Left lobe of liver (tissue), 2 donors: ENCODE data around the gene RNASEH2C. TPM values are rescaled to one million over a fixed set of nuclear protein-coding genes. Genes with fewer than 3 reads are reported as not detected.
"Not testable (repeated sequence)": the region's sequence is repeated elsewhere in the genome, so short reads cannot be mapped to it uniquely, and the experiment has no call there.

Experiments used
- ATAC-seq: fragments of 200-7000 bp; cut with Tn5 transposase; one replicate; pipeline ENCODE4 v1.9.1; 2020; ENCODE audit warnings: mild to moderate bottlenecking, moderate library complexity
- DNase-seq: peaks from one replicate; pipeline ENCODE4 v3.0.0-alpha.2; 2020; ENCODE audit warnings: low spot score
- total RNA-seq: library from RNA; stranded (reverse); gene quantifications from one replicate; pipeline ENCODE4 v1.2.1, GENCODE V29; 2021
- donor health status: DM: no; HTN: no; CAD: no; lungs with moderate emphysema.
- donor health status: DM: no; HTN: yes; CAD: no.

The RNASEH2C gene
- total RNA-seq, 1 donor from 2014 or later: 24.2 TPM

DNA sequence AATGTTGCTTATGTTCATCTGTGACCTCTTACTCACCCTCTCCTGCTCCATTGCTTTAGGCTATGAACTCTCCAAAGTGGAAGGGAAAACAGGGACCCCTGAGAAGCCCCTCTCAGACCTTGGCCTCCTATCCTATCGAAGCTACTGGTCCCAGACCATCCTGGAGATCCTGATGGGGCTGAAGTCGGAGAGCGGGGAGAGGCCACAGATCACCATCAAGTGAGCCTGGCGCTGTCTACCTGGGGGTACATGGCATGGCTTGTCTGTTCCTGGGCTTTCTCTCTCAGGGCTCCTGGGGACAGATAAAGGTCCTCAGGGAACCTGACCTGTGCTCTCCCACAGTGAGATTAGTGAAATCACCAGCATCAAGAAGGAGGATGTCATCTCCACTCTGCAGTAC lies 2.1 kb downstream of the RNASEH2C start:
- no peak for DNase-seq
- ATAC-seq: no peak

GRCh38 chr11:65717906-65718305 lies 2.7 kb downstream of the RNASEH2C start:
- DNase-seq (no peak), ATAC-seq (no peak)

- ATAC-seq (no peak), DNase-seq (no peak)
Measured at GRCh38 chr11:65716774-65717405, 3.7 kb downstream of the RNASEH2C start.

DNA sequence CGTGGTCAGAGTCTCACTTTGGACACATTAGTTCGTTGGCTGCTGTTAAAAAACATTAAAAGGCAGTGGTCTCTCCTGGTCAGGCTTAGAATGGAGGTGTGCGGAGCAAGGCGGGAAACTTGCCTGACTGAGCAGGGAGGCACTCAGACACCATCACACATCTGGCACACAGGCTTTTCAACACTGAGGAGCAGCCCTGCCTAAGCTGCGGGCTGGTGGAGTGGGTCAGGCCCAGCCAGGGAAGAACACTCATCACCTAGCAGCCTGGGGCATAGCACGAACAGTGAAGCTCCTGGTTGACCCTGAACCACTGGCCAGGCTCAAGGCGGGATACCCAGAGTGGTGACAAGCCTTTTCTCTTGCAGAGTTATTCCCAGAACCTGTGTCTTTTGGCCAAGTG lies 4.3 kb downstream of the RNASEH2C start:
- DNase-seq: no peak
- ATAC-seq: no peak

GRCh38 chr11:65714433-65714832 lies 6.2 kb downstream of the RNASEH2C start:
- DNase-seq: peak; percentile 35
- ATAC-seq: no peak

DNA sequence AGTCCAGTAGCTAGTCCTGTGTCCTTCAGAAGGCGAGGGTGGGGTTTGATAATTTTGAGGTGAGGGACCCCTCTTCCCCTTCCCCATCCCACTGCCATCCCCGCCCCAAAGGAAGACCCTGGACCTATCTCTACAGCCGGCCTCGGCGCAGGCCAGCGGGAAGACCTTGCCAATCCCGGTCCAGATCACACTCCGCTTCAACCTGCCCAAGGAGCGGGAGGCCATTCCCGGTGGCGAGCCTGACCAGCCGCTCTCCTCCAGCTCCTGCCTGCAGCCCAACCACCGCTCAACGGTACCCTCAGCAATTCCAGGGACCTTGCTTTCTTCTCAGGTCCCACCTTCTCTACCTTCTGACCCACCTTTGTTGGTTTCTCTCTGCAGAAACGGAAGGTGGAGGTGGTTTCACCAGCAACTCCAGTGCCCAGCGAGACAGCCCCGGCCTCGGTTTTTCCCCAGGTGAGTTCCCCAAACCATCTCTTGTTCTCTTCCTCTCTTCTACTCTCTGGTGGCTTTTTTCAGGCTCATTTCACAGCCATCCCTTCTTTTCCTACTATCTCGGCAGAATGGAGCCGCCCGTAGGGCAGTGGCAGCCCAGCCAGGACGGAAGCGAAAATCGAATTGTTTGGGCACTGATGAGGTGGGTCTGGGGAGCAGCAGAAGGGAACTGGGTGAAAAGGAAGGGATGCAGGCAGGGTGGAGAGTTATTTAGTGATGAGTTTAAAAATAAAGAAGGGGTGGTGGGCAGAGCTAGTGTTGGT lies 7.2 kb downstream of the RNASEH2C start:
- no peak for ATAC-seq
- peak; percentile 49 for DNase-seq

GRCh38 chr11:65712633-65713076 lies 7.9 kb downstream of the RNASEH2C start:
- no peak for ATAC-seq
- no peak for DNase-seq

- DNase-seq (peak; percentile 99), ATAC-seq (peak; percentile 87)
Measured at GRCh38 chr11:65711785-65712632, 8.6 kb downstream of the RNASEH2C start, which contains the start of gene KAT5. Gene KAT5 (plus strand): TSS chr11:65712252. CDS start chr11:65712268, 16 bp downstream.

DNA sequence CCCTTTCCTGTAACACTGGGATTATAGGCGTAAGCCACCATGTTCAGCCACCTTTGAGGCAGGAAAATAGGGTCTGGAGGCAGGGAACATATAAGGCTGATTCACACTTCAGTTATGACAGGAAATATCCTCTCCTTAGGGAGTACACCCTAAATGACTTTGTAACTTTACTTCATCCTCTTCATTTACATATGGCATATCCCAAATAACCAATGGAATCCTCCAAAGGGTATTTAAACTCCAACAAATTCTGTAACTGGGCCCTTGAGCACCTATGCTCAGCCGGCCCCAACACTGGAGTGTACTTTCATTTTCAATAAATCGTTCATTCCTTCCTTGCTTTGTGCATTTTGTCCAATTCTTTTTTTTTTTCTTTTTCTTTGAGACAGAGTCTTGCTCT lies 10.2 kb downstream of the RNASEH2C start:
- ATAC-seq: no peak

GRCh38 chr11:65709661-65710060 lies 10.9 kb downstream of the RNASEH2C start:
- ATAC-seq (no peak), DNase-seq (no peak)

More for the DNA sequence above, 10.2 kb downstream of the RNASEH2C start:
- no peak for DNase-seq

DNA sequence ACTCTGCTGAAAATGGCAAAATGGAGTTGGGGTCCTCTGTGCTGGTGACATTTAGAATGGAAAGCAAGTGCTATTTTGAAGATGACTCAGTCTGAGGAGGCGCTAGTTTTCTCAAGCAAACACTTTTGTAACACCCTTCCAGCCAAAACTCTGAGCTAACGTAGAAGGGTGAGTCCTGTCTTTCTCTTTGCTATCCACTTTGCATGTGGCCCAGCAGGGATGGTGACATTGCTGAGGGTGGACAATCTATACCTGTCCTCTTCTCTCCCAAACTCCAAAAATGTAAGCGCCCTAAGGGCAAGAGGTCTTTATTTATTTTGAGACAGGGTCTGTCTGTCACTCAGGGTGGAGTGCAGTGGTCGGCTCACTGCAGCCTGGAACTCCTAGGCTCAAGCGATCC lies 12.1 kb downstream of the RNASEH2C start:
- no peak for ATAC-seq
- DNase-seq: no peak

- not testable (repeated sequence) for DNase-seq, ATAC-seq
Measured at GRCh38 chr11:65707002-65707401, 13.6 kb downstream of the RNASEH2C start.

- DNase-seq: peak; percentile 66
- not testable (repeated sequence) for ATAC-seq
Measured at GRCh38 chr11:65706303-65706763, 14.3 kb downstream of the RNASEH2C start.

GRCh38 chr11:65703846-65704245 lies 16.8 kb downstream of the RNASEH2C start:
- no peak for DNase-seq
- no peak for ATAC-seq

- ATAC-seq: no peak
- no peak for DNase-seq
Measured at GRCh38 chr11:65701686-65702085, 18.9 kb downstream of the RNASEH2C start.

GRCh38 chr11:65700399-65700798 lies 20.2 kb downstream of the RNASEH2C start:
- peak; percentile 54 for ATAC-seq
- DNase-seq: no peak

- ATAC-seq (no peak), DNase-seq (no peak)
Measured at GRCh38 chr11:65699306-65699705, 21.3 kb downstream of the RNASEH2C start.

DNA sequence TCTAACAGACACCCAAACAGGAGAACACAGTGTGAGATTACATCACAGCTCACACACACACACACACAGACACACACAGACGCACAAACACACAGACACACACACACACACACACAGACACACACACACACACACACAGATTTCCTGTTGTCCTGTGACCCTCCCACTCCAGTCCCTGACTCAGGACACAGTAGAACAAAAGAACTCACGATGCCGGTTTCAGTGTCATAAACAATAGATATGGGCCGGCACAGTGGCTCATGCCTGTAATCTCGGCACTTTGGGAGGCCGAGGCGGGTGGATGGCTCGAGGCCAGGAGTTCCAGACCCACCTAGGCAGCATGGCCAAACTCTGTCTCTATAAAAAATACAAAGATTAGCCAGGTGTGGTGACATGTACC lies 22.4 kb downstream of the RNASEH2C start:
- ATAC-seq (peak; percentile 61), DNase-seq (no peak)

DNA sequence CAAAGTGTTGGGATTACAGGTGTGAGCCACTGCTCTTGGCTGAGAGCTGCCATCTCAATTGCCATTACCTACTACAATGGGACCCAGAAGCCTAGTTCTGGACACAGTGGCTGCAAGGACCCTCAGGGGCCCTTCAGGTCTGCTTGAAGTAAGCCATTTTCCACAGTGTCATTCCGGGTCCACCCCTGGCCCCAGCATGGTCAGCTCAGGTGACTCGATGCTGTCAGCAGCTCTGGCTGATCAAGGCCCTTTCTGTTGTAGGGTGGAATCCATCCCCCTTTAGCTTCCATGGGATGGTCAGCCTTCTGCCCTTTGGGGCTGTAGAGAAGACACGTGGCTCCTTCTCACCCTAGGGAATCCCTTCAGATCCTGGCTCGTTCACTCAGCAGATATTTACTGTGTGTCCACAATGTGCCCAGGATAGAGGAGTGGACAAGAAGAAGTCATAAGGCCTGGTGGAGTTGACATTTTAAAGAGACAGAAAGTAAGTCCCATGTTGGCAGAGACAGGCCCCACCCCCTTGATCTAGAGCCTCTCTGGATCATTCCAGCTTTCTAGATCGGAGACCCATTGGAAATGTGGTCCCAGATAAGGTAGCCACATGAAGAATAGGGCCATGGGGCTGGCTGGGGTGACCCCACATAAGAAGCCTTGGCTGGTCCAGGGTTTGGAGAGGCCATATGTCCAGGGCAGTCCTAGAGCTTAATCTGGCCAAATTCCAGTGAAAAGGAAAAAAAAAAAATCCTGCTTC lies 23.6 kb downstream of the RNASEH2C start:
- no peak for ATAC-seq
- DNase-seq: no peak

DNA sequence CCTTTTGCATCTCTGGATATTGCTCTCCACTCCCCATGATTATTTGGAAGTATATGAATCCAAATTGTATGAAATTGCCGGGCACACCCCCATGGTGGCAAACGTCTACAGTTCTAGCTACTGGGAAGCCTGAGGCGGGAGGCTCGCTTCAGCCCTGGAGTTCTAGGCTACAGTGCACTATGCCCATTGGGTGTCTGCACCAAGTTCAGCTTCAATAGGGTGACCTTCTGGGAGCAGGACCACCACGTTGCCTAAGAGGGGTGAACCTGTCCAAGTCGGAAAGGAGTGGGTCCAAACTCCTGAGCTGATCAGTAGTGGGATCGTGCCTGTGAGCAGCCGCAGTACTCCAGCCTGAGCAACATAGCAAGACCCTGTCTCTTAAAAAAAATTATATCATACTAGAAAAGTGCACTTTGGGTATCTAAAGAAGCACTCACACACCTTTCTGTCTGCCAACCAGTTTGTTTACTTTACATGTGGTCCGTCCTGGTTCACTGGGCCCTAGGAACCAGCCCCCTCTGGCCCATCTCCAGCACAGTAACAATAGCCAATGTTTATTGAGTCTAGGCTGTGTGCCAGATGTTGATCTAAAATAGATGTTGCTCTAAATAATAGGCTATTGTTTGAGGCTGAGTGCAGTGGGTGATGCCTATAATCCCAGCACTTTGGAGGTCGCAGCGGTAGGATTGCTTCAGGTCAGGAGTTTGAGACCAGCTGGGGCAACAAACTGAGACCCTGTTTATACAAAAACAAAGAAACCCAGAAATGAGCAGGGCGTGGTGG lies 24.9 kb downstream of the RNASEH2C start:
- peak; percentile 41 for ATAC-seq
- peak; percentile 52 for DNase-seq
